ENCODE measurements around the gene ATXN7.

Gene ATXN7

GRCh38 chr3:63980830-63981498 lies 117.3 kb downstream of the ATXN7 start:
- peak in 1 of 2 experiments; percentile 19 for DNase-seq (ENCODE audit: low read depth in 1 of 2, low spot score in 1 of 2)
- no peak for TF ChIP-seq JUND (IDR thresholded peaks at IDR 0.05; ENCODE audit: low read depth)
- in situ Hi-C loops (cut with HindIII; ENCODE audit: low pct_unique_long_range_greater_than_20kb, low sequenced_read_pairs) = no loop called here

- in situ Hi-C loops (cut with HindIII; ENCODE audit: low pct_unique_long_range_greater_than_20kb, low sequenced_read_pairs) = no loop called here
- TF ChIP-seq JUND (IDR thresholded peaks at IDR 0.05; ENCODE audit: low read depth) = no peak
- no peak for DNase-seq (ENCODE audit: low read depth in 1 of 2, low spot score in 1 of 2)
Observed at GRCh38 chr3:63981980-63982379, 118.3 kb downstream of the ATXN7 start.

DNA sequence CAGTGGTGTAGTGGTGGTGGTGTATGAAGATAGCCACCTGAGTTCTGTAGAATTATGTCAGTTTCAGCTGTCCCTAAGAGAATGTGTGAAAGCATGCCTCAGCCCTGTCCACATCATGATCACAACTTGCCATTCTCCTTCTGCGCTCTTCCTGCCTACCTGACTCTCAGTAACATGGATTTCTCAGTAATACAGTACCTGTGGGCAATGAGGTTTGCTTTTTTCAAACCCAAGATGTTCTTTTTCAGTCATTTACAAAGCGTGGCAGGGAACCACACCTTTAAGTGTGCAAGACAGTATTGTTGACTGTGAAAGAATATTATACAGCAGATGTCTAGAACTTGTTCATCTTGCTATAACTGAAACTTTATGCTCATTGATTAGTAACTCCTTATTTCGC lies 120.7 kb downstream of the ATXN7 start:
- in situ Hi-C loops (cut with HindIII; ENCODE audit: low pct_unique_long_range_greater_than_20kb, low sequenced_read_pairs) = no loop called here
- no peak for TF ChIP-seq JUND (IDR thresholded peaks at IDR 0.05; ENCODE audit: low read depth)

DNA sequence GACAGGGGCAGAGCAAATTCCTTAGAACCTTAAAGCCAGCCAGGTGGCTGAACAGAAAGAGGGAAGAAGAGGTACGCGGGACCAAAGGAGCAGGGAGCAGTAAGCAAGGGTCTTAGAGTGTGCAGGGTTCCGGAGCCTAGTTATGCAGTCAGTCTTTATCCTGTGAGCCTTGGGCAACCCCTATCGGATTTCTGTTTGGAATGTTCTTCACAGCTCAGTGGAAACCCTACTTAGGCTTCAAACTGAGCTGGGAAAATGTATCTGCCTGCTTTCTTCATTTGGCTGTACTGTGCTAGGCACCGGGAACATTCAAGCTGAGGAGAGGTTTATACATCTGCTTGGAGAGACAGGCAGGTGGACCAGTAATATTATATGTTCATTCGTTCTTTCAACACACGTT lies 122.5 kb downstream of the ATXN7 start:
- TF ChIP-seq JUND (IDR thresholded peaks at IDR 0.05; ENCODE audit: low read depth) = no peak
- in situ Hi-C loops (cut with HindIII; ENCODE audit: low pct_unique_long_range_greater_than_20kb, low sequenced_read_pairs) = no loop called here
- no peak for DNase-seq (ENCODE audit: low read depth in 1 of 2, low spot score in 1 of 2)

More for the DNA sequence above, 120.7 kb downstream of the ATXN7 start:
- no peak for DNase-seq (ENCODE audit: low read depth in 1 of 2, low spot score in 1 of 2)

- DNase-seq (ENCODE audit: low read depth in 1 of 2, low spot score in 1 of 2) = no peak
- TF ChIP-seq JUND (IDR thresholded peaks at IDR 0.05; ENCODE audit: low read depth) = no peak
- in situ Hi-C loops (cut with HindIII; ENCODE audit: low pct_unique_long_range_greater_than_20kb, low sequenced_read_pairs) = no loop called here
Observed at GRCh38 chr3:63986831-63987230, 123.2 kb downstream of the ATXN7 start.

GRCh38 chr3:63988943-63989342 lies 125.3 kb downstream of the ATXN7 start:
- no peak for TF ChIP-seq JUND (IDR thresholded peaks at IDR 0.05; ENCODE audit: low read depth)
- in situ Hi-C loops (cut with HindIII; ENCODE audit: low pct_unique_long_range_greater_than_20kb, low sequenced_read_pairs) = no loop called here
- no peak for DNase-seq (ENCODE audit: low read depth in 1 of 2, low spot score in 1 of 2)

DNA sequence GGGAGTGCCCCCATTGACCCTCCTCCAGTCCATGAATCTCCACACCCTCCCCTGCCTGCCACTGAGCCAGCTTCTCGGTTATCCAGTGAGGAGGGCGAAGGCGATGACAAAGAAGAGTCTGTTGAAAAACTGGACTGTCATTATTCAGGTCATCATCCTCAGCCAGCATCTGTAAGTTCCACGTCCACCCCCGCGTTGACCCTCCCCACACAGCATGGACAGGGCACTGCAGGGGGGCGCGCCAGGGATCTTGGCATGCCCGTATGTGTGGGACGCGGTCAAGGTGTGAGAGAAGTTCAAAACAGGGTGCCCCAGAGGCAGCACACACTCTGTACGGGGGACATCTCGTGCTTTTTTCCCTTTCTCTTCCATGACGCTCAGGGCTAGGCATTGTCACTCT lies 126.5 kb downstream of the ATXN7 start:
- TF ChIP-seq JUND (IDR thresholded peaks at IDR 0.05; ENCODE audit: low read depth) = no peak
- in situ Hi-C loops (cut with HindIII; ENCODE audit: low pct_unique_long_range_greater_than_20kb, low sequenced_read_pairs) = no loop called here
- DNase-seq (ENCODE audit: low read depth in 1 of 2, low spot score in 1 of 2) = no peak

DNA sequence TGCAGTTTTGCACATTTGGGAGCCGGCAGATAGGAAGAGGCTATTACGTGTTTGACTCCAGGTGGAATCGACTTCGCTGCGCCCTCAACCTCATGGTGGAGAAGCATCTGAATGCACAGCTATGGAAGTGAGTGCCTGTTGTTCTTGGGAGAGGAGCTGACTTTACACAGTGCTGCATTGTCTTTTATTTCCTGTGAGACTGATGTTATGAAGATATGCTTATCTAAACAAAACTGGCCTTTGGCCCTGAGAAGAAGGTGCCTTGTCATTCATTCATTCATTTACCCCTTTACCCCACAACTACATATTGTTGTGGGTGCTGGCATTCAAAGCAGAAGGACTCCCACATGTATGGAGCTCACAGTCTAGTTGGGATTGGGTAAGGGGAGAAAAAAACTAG lies 127.1 kb downstream of the ATXN7 start:
- in situ Hi-C loops (cut with HindIII; ENCODE audit: low pct_unique_long_range_greater_than_20kb, low sequenced_read_pairs) = no loop called here
- no peak for TF ChIP-seq JUND (IDR thresholded peaks at IDR 0.05; ENCODE audit: low read depth)
- DNase-seq (ENCODE audit: low read depth in 1 of 2, low spot score in 1 of 2) = no peak

DNA sequence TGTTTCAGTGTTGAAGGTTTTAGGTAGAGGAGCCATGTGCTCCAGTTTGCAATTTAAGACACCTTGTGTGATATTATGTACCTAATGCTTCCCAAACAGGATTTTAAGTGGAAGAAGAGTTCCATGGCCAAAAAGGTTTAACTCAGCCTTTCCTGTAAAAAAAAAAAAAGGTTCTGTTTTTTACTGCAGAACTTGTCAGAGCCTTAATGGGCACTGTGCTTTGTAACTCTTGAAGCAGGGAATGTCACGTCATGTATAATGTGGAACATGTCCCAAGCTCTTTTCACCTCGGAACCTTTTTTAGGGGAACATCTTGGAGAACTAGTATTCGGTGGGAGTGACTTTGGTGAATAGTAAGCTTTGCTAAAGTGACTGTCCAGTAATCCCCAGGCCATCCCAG lies 128.0 kb downstream of the ATXN7 start:
- in situ Hi-C loops (cut with HindIII; ENCODE audit: low pct_unique_long_range_greater_than_20kb, low sequenced_read_pairs) = no loop called here
- DNase-seq (ENCODE audit: low read depth in 1 of 2, low spot score in 1 of 2) = no peak
- no peak for TF ChIP-seq JUND (IDR thresholded peaks at IDR 0.05; ENCODE audit: low read depth)

GRCh38 chr3:63992516-63993209 lies 129.0 kb downstream of the ATXN7 start:
- TF ChIP-seq JUND (IDR thresholded peaks at IDR 0.05; ENCODE audit: low read depth) = no peak

DNA sequence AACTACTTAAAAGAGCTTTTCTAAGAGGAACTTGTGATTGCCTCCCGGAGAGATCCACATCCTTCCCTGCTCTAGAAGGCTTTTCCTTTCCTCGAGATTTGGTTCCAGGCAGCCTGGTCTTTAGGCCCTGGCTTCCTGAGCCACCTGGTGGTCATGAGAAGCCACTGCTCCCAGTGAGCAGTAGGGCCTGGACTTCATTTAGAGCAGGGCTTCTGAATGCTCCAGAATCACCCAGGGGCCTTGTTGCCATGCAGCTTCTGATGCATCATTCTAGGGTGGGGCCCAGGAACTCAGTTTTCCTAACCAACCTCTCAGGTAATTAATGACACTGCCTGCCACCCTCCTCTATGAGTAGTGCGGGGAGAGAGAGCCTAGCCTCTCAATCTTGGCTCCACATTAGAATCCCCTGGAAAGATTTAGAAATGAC lies 130.0 kb downstream of the ATXN7 start:
- TF ChIP-seq JUND (IDR thresholded peaks at IDR 0.05; ENCODE audit: low read depth) = no peak
- in situ Hi-C loops (cut with HindIII; ENCODE audit: low pct_unique_long_range_greater_than_20kb, low sequenced_read_pairs) = no loop called here
- peak; percentile 51 to 77 for DNase-seq (ENCODE audit: low read depth in 1 of 2, low spot score in 1 of 2)

More at GRCh38 chr3:63992516-63993209, 129.0 kb downstream of the ATXN7 start:
- in situ Hi-C loops (cut with HindIII; ENCODE audit: low pct_unique_long_range_greater_than_20kb, low sequenced_read_pairs) = no loop called here
- no peak for DNase-seq (ENCODE audit: low read depth in 1 of 2, low spot score in 1 of 2)

- no peak for TF ChIP-seq JUND (IDR thresholded peaks at IDR 0.05; ENCODE audit: low read depth)
- DNase-seq (ENCODE audit: low read depth in 1 of 2, low spot score in 1 of 2) = no peak
- in situ Hi-C loops (cut with HindIII; ENCODE audit: low pct_unique_long_range_greater_than_20kb, low sequenced_read_pairs) = no loop called here
Observed at GRCh38 chr3:63995086-63995485, 131.4 kb downstream of the ATXN7 start.
